Activated T-cell treated with anti-CD3 and anti-CD28 coated beads, Interleukin-2, amount 50 U/mL, for 24 hours (primary cell): ENCODE measurements around the gene SCGB3A1.

Experiments used
- DNase-seq: peaks from one replicate; pipeline ENCODE4 v3.0.0-alpha.2; 2020
- H3K27ac Mint-ChIP-seq: 2 replicates; pipeline ENCODE4 v1.8.0; 2020; ENCODE audit warnings: mild to moderate bottlenecking, mixed read lengths
- H3K27me3 Mint-ChIP-seq: 2 replicates; pipeline ENCODE4 v1.8.0; 2020; ENCODE audit warnings: mixed read lengths
- H3K36me3 Mint-ChIP-seq: 2 replicates; pipeline ENCODE4 v1.8.0; 2020; ENCODE audit warnings: low read depth, mixed read lengths
- H3K4me1 Mint-ChIP-seq: 2 replicates; pipeline ENCODE4 v1.8.0; 2020; ENCODE audit warnings: low read depth, mixed read lengths
- H3K4me3 Mint-ChIP-seq: 2 replicates; pipeline ENCODE4 v1.8.0; 2020; ENCODE audit warnings: mild to moderate bottlenecking, moderate library complexity, mixed read lengths
- H3K9me3 Mint-ChIP-seq: 2 replicates; pipeline ENCODE4 v1.8.0; 2020; ENCODE audit warnings: mixed read lengths

SCGB3A1 gene

DNA sequence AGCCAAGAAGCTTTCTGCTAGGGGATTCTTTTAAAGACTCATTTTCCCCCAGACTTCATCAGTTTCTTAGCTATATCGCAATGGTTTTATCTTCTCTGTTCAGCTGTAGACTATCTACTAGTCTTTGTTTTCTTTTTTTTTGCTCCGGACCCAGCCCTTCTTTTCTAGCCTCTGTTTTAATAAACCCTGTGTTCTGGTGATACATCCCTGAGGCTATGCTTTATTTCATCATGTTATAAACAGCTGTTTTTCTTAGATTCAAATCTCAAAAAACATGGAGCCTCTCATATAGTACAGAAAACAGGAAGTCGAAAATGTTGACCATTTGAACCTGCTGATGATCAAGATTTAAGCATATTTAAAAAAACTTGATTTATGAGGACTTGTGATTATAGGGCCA is 37.8 kb downstream of the SCGB3A1 start:
- Mint-ChIP-seq H3K36me3 (peaks cover 92% of the 10 kb centered on the region), H3K4me1 (peaks cover 24% of the 10 kb centered on the region), H3K9me3 (no peaks in the 10 kb centered on the region), H3K4me3 (no peak overlapping the region), H3K27me3 (no peaks in the 10 kb centered on the region), H3K27ac (no peak overlapping the region)
- no peak for DNase-seq

DNA sequence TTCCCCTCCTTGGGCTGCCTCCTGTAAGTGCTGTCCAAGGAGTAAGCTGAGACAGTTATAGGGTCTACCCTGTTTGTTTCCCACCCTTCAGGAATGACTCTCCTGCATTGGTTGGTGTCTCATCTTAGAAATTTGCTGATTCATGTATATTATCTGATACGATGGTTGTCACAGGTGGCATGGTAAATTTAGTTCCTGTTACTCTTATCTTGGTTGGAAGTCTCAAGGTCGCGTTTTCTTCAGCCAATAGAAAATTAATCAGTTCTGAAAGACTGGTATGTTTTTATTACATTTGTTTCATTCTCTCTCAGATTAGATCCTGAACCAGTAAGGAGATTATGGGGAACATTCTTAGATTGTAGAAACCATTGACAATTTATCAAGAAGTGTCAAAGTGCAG is 42.7 kb downstream of the SCGB3A1 start:
- DNase-seq: no peak
- Mint-ChIP-seq H3K27me3 (no peaks in the 10 kb centered on the region), H3K27ac (peak overlapping the region; percentile 31), H3K9me3 (no peaks in the 10 kb centered on the region), H3K4me3 (no peak overlapping the region), H3K4me1 (peaks cover 16% of the 10 kb centered on the region), H3K36me3 (peaks cover 82% of the 10 kb centered on the region)

DNA sequence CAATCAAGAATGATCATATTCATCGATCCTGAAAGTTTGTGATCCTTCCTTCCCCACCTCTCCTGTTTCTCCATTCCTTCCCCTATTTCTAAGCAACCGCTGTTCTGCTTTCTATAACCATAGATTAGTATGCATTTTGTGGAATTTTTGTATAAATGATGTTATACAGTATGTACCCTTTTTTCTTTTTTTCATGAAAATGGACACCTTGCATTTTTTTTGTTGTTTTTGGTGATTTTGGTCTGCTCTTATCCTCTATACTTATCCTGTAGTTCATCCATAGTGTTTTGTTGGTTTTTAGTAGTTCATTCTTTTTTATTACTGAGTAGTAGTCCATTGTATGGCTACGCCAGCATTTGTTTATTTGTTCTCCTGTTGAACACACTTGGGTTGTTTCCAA is 46.1 kb downstream of the SCGB3A1 start:
- Mint-ChIP-seq H3K9me3 (no peaks in the 10 kb centered on the region), H3K36me3 (peaks cover 78% of the 10 kb centered on the region), H3K27ac (no peak overlapping the region), H3K4me1 (peaks cover 29% of the 10 kb centered on the region), H3K4me3 (no peak overlapping the region), H3K27me3 (no peaks in the 10 kb centered on the region)
- DNase-seq: no peak

GRCh38 chr5:180541710-180542109 is 49.6 kb downstream of the SCGB3A1 start:
- Mint-ChIP-seq H3K36me3 (peaks cover 75% of the 10 kb centered on the region), H3K4me3 (no peak overlapping the region), H3K4me1 (peaks cover 31% of the 10 kb centered on the region), H3K27me3 (no peaks in the 10 kb centered on the region), H3K9me3 (no peaks in the 10 kb centered on the region), H3K27ac (no peak overlapping the region)
- no peak for DNase-seq
